ENCODE data around the gene ATP8B4. TPM values are rescaled to one million over a fixed set of nuclear protein-coding genes. Genes with fewer than 3 reads are reported as not detected.

Gene ATP8B4
- total and polyA plus RNA-seq, 2 of the 8 experiments (the other 6 are each of a cell fraction or from before 2014, with no cell fraction given) = 0.17 to 0.24 TPM

DNA sequence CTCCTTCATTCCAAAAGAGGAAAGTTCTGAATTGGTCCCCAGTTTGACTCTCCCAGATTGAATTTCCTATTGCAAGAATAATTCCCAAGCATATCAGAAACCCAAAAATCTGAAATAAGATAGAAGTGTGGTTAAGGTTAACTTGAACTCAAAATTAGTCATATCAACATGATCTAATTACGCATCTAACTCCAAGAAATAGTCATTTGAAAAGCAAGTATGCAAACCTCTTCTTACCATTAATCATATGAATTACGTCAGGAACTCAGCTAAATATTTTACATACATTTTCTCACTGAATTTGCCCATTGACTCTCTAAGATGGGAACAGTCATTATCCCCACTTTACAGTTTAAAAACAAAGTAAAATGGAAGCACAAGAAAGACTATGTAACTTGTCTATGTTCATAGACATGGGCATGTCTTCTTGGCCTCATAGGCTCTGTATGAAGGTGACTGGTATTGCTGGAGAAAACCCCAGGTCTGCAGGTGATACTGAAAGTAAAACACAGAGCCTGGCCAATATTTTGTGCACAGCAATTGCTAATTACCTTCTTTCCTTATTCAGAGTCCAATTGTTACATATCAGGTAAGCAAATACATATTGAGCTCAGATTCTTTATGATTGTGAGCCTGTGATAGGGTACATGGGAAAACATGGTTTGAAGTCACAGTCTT, 139.2 kb downstream of the ATP8B4 start:
- Histone ChIP-seq H4K91ac (replicated peaks; ENCODE audit: insufficient read length, low read length) (no peak overlapping the region), H2AK5ac (ENCODE audit: low read depth, low read length) (no peak overlapping the region), H3K9ac (replicated peaks in 1 of 4; ENCODE audit: extremely low read depth in 1 of 4, low read depth in 3 of 4, low read length in 3 of 4) (no peak overlapping the region), H2BK120ac (replicated peaks; ENCODE audit: low read depth, low read length) (no peak overlapping the region), H2AFZ (ENCODE audit: low read length) (no peak overlapping the region), H2BK12ac (ENCODE audit: low read depth, low read length) (no peak overlapping the region), H3K79me1 (ENCODE audit: low read depth, low read length) (no peaks in the 10 kb centered on the region), H3K14ac (ENCODE audit: insufficient read length) (no peak overlapping the region), H3K36me3 (ENCODE audit: control insufficient read depth in 2 of 4, insufficient read depth in 4 of 4, low read length in 3 of 4) (no peaks in the 10 kb centered on the region), H4K8ac (ENCODE audit: extremely low read depth, insufficient read depth, low read length) (no peak overlapping the region), H3K27ac (ENCODE audit: low read depth, low read length) (no peak overlapping the region), H4K5ac (ENCODE audit: insufficient read length, low read depth, low read length) (no peak overlapping the region), H3K4me2 (ENCODE audit: insufficient read depth in 1 of 2, low read depth in 2 of 2, low read length in 2 of 2) (no peak overlapping the region), H3K27me3 (replicated peaks in 1 of 4; ENCODE audit: control insufficient read depth in 3 of 4, extremely low read depth in 1 of 4, insufficient read depth in 3 of 4, low read length in 3 of 4) (no peaks in the 10 kb centered on the region), H2BK5ac (ENCODE audit: low read depth, low read length) (no peak overlapping the region), H3K9me3 (ENCODE audit: insufficient read depth in 2 of 2, low read depth in 1 of 2, low read length in 1 of 2) (no peaks in the 10 kb centered on the region), H3K4me3 (ENCODE audit: extremely low read depth in 1 of 4, insufficient read depth in 2 of 4, low read depth in 3 of 4, low read length in 4 of 4) (no peak overlapping the region), H4K20me1 (replicated peaks in 1 of 2; ENCODE audit: control insufficient read depth in 1 of 2, insufficient read depth in 2 of 2, low read length in 2 of 2) (no peaks in the 10 kb centered on the region), H2BK15ac (ENCODE audit: low read length) (no peak overlapping the region), H2BK20ac (ENCODE audit: low read length) (no peak overlapping the region), H3K23me2 (ENCODE audit: low read depth, low read length) (no peaks in the 10 kb centered on the region), H3K4me1 (replicated peaks in 1 of 4; ENCODE audit: control insufficient read depth in 3 of 4, insufficient read depth in 4 of 4, low read length in 3 of 4) (no peaks in the 10 kb centered on the region), H3K79me2 (ENCODE audit: control insufficient read depth in 1 of 2, insufficient read depth in 2 of 2, low read length in 2 of 2) (no peaks in the 10 kb centered on the region), H3K56ac (replicated peaks; ENCODE audit: insufficient read length, low read depth, low read length) (no peak overlapping the region), H3K18ac (ENCODE audit: extremely low read depth, low read length) (no peak overlapping the region), H3K4ac (replicated peaks; ENCODE audit: insufficient read length, low read depth, low read length) (no peak overlapping the region), H3K23ac (ENCODE audit: insufficient read length) (no peak overlapping the region)
- DNase-seq (ENCODE audit: low read depth in 1 of 2, low spot score in 2 of 2) = no peak
- CTCF ChIA-PET (ENCODE audit: partially characterized antibody) = interaction anchor here (0.6 to 2.3 kb wide), 2 partner anchors 101 to 103 kb away, joined by 3 to 7 read pairs; no protein-coding TSS in a partner anchor
- POLR2A ChIA-PET (ENCODE audit: partially characterized antibody) = no interaction called here
- FAIRE-seq = no peak
- WGBS, 2 experiments (ENCODE audit: extremely low coverage in 1 of 2, insufficient coverage in 1 of 2, insufficient read length in 1 of 2, insufficient replicate concordance in 2 of 2, low coverage in 1 of 2, low lambda C conversion rate in 2 of 2, missing lambda C conversion rate in 1 of 2) = 93% methylated on average over 2 of the region's 2 CpGs; no CpG with 5 or more reads in 1 of the 2 experiments
- TF ChIP-seq SIX5 (IDR thresholded peaks at IDR 0.05; ENCODE audit: low read depth, low read length) = no peak
- TF ChIP-seq, protein P1, sequence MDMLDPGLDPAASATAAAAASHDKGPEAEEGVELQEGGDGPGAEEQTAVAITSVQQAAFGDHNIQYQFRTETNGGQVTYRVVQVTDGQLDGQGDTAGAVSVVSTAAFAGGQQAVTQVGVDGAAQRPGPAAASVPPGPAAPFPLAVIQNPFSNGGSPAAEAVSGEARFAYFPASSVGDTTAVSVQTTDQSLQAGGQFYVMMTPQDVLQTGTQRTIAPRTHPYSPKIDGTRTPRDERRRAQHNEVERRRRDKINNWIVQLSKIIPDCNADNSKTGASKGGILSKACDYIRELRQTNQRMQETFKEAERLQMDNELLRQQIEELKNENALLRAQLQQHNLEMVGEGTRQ (IDR thresholded peaks at IDR 0.05; ENCODE audit: low read length) = no peak
- TF ChIP-seq TEAD4 (IDR thresholded peaks at IDR 0.05; ENCODE audit: low read depth, low read length) = no peak
- no peak for TF ChIP-seq KDM4A (IDR thresholded peaks at IDR 0.05; ENCODE audit: low read depth, low read length, severe bottlenecking)
- no peak for TF ChIP-seq GABPA (IDR thresholded peaks at IDR 0.05; ENCODE audit: borderline replicate concordance, insufficient read depth, low read length)
- no peak for TF ChIP-seq BACH1 (IDR thresholded peaks at IDR 0.05; ENCODE audit: low read length)
- TF ChIP-seq, protein P2, sequence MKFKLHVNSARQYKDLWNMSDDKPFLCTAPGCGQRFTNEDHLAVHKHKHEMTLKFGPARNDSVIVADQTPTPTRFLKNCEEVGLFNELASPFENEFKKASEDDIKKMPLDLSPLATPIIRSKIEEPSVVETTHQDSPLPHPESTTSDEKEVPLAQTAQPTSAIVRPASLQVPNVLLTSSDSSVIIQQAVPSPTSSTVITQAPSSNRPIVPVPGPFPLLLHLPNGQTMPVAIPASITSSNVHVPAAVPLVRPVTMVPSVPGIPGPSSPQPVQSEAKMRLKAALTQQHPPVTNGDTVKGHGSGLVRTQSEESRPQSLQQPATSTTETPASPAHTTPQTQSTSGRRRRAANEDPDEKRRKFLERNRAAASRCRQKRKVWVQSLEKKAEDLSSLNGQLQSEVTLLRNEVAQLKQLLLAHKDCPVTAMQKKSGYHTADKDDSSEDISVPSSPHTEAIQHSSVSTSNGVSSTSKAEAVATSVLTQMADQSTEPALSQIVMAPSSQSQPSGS (IDR thresholded peaks at IDR 0.05; ENCODE audit: low read length) = no peak
- no peak for TF ChIP-seq SP1 (IDR thresholded peaks at IDR 0.05; ENCODE audit: low read depth, low read length)
- TF ChIP-seq TCF12 (IDR thresholded peaks at IDR 0.05; ENCODE audit: low read depth, low read length) = no peak
- no peak for TF ChIP-seq RXRA (IDR thresholded peaks at IDR 0.05; ENCODE audit: insufficient read depth, low read depth, low read length)
- no peak for TF ChIP-seq CBX8 (IDR thresholded peaks at IDR 0.05; ENCODE audit: borderline replicate concordance, low read depth, low read length)
